ENCODE measurements around the gene RAB2B.

DNA sequence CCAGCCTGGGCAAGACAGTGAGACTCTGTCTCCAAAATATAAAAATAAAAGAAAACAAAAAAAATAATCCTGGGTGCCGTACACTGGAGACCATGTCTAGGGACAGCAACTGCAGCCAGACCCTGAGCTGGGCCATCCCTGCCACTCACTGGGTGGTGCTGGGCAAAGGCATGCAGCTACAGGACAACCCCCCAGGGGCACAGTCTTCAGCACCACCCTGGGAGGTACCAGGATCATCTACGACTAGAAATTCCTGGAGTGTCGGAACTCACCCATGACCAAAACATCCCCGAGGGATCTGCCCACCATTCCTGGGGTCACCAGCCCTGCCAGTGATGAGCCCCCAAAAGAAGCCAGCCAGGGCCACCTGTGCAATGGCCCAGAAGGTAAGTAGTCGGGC, 57.2 kb downstream of the RAB2B start:
- TF ChIP-seq, protein P1, sequence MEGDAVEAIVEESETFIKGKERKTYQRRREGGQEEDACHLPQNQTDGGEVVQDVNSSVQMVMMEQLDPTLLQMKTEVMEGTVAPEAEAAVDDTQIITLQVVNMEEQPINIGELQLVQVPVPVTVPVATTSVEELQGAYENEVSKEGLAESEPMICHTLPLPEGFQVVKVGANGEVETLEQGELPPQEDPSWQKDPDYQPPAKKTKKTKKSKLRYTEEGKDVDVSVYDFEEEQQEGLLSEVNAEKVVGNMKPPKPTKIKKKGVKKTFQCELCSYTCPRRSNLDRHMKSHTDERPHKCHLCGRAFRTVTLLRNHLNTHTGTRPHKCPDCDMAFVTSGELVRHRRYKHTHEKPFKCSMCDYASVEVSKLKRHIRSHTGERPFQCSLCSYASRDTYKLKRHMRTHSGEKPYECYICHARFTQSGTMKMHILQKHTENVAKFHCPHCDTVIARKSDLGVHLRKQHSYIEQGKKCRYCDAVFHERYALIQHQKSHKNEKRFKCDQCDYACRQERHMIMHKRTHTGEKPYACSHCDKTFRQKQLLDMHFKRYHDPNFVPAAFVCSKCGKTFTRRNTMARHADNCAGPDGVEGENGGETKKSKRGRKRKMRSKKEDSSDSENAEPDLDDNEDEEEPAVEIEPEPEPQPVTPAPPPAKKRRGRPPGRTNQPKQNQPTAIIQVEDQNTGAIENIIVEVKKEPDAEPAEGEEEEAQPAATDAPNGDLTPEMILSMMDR (IDR thresholded peaks at IDR 0.05), result no peak
- TF ChIP-seq POLR2A (IDR thresholded peaks at IDR 0.05) (no peak), POLR2AphosphoS5 (IDR thresholded peaks at IDR 0.05) (no peak)

Measured in upper lobe of left lung (tissue), 4 donors.